Measurements from ENCODE around the gene MTRR. TPM values are rescaled to one million over a fixed set of nuclear protein-coding genes. Genes with fewer than 3 reads are reported as not detected.

Gene MTRR
- total RNA-seq, 1 experiment from 2014 or later = 46.9 TPM

- no peak for TF ChIP-seq HMGXB4 (CRISPR knock-in tag; IDR thresholded peaks at IDR 0.05)
Observed at GRCh38 chr5:7875151-7875550, 6.2 kb downstream of the MTRR start (continued).

GRCh38 chr5:7876867-7877266 is 7.9 kb downstream of the MTRR start:
- ChIA-PET CTCF (no interaction called here), POLR2A (no interaction called here)
- Mint-ChIP-seq H3K27me3 (ENCODE audit: low read depth) (no peaks in the 10 kb centered on the region), H3K36me3 (peaks cover 55% of the 10 kb centered on the region), H3K4me1 (no peaks in the 10 kb centered on the region), H3K4me3 (no peak overlapping the region), H3K27ac (no peak overlapping the region), H3K9me3 (no peaks in the 10 kb centered on the region)
- ATAC-seq (no peak), DNase-seq (ENCODE audit: low spot score) (no peak)
- TF ChIP-seq ELF4 (CRISPR knock-in tag; IDR thresholded peaks at IDR 0.05; ENCODE audit: low read depth) = no peak
- TF ChIP-seq E2F1 (CRISPR knock-in tag; IDR thresholded peaks at IDR 0.05) = no peak
- TF ChIP-seq EMX1 (CRISPR knock-in tag; IDR thresholded peaks at IDR 0.05) = no peak
- TF ChIP-seq IRF2 (CRISPR knock-in tag; IDR thresholded peaks at IDR 0.05; ENCODE audit: borderline replicate concordance, low read depth) = no peak
- TF ChIP-seq CDX4 (CRISPR knock-in tag; IDR thresholded peaks at IDR 0.05; ENCODE audit: borderline replicate concordance) = no peak
- no peak for TF ChIP-seq NR1H2 (CRISPR knock-in tag; IDR thresholded peaks at IDR 0.05)
- no peak for TF ChIP-seq OVOL2 (CRISPR knock-in tag; IDR thresholded peaks at IDR 0.05; ENCODE audit: borderline replicate concordance)
- no peak for TF ChIP-seq USF2 (CRISPR knock-in tag; IDR thresholded peaks at IDR 0.05)
- no peak for TF ChIP-seq PRRX2 (CRISPR knock-in tag; IDR thresholded peaks at IDR 0.05)
- TF ChIP-seq ATF3 (CRISPR knock-in tag; conservative IDR thresholded peaks at IDR 0.05) = no peak

- ATAC-seq (no peak), DNase-seq (ENCODE audit: low spot score) (no peak)
- no peak overlapping the region for H3K4me3 Mint-ChIP-seq
- peaks cover 61% of the 10 kb centered on the region for H3K36me3 Mint-ChIP-seq
- ChIA-PET POLR2A (no interaction called here), CTCF (no interaction called here)
- no peaks in the 10 kb centered on the region for H3K4me1 Mint-ChIP-seq
- TF ChIP-seq USF2 (CRISPR knock-in tag; IDR thresholded peaks at IDR 0.05) (no peak), MAX (CRISPR knock-in tag; IDR thresholded peaks at IDR 0.05) (no peak), PREB (CRISPR knock-in tag; IDR thresholded peaks at IDR 0.05; ENCODE audit: borderline replicate concordance) (no peak), ERG (CRISPR knock-in tag; IDR thresholded peaks at IDR 0.05) (no peak), SOX15 (CRISPR knock-in tag; IDR thresholded peaks at IDR 0.05) (no peak), ATF3 (CRISPR knock-in tag; conservative IDR thresholded peaks at IDR 0.05) (no peak), CTCF (IDR thresholded peaks at IDR 0.05) (no peak), IRF1 (CRISPR knock-in tag; IDR thresholded peaks at IDR 0.05) (no peak), GABPB1 (CRISPR knock-in tag; IDR thresholded peaks at IDR 0.05) (no peak), FOXJ3 (CRISPR knock-in tag; IDR thresholded peaks at IDR 0.05; ENCODE audit: borderline replicate concordance) (no peak), NFYB (CRISPR knock-in tag; conservative IDR thresholded peaks at IDR 0.05; ENCODE audit: low read depth) (no peak), ETV6 (CRISPR knock-in tag; IDR thresholded peaks at IDR 0.05) (no peak), JUN (CRISPR knock-in tag; IDR thresholded peaks at IDR 0.05) (no peak)
- H3K27me3 Mint-ChIP-seq (ENCODE audit: low read depth) = no peaks in the 10 kb centered on the region
- H3K9me3 Mint-ChIP-seq = no peaks in the 10 kb centered on the region
- H3K27ac Mint-ChIP-seq = no peak overlapping the region
Observed at GRCh38 chr5:7877851-7878250, 8.9 kb downstream of the MTRR start.

All from WTC11 (cell line).